IMR-90 (cell line): Measurements from ENCODE around the gene TPM4. TPM values are rescaled to one million over a fixed set of nuclear protein-coding genes. Genes with fewer than 3 reads are reported as not detected.
A peak's percentile ranks its signal among the peaks of the same experiment; 100 is the strongest.

Experiments used
- ATAC-seq: fragments of 200-7000 bp; cut with Tn5 transposase; 2 replicates; pipeline ENCODE4 v1.9.1; 2020; ENCODE audit warnings: low read depth, mild to moderate bottlenecking, moderate library complexity
- BruUV-seq: library from RNA; stranded (reverse); fragments of 400-500 nt; replicated peaks from 2 replicates; lab custom pipeline; 2021; lab: Mats Ljungman, UMichigan
- CTCF ChIA-PET: fragments of 300-600 bp; formaldehyde crosslinking; extraction: SDS; loops from one replicate; lab custom pipeline; 2021; ENCODE audit warnings: antibody characterized with exemption; lab: Yijun Ruan, JAX
- POLR2A ChIA-PET: fragments of 300-600 bp; sonication (Branson Sonifier 250); formaldehyde crosslinking; loops from one replicate; lab custom pipeline; 2022; ENCODE audit warnings: antibody characterized with exemption; ENCODE audit not compliant: unreplicated experiment; lab: Charles Lee
- DNase-seq: peaks from one replicate; pipeline ENCODE4 v3.0.0; 2013
- H2AFZ ChIP-seq: replicated peaks from 2 replicates; pipeline ENCODE3; 2013; ENCODE audit warnings: low read length, mild to moderate bottlenecking; ENCODE audit not compliant: poor library complexity
- H2AK5ac ChIP-seq: 2 replicates; pipeline ENCODE4 v1.6.1; 2013; ENCODE audit warnings: low read depth, low read length, inconsistent platforms
- H2AK9ac ChIP-seq: replicated peaks from 2 replicates; pipeline ENCODE3; 2013; ENCODE audit warnings: mild to moderate bottlenecking, low read depth, low read length, moderate library complexity; ENCODE audit not compliant: poor library complexity
- H2BK120ac ChIP-seq: 2 replicates; pipeline ENCODE4 v1.6.1; 2013; ENCODE audit warnings: low read depth, low read length, inconsistent platforms
- H2BK15ac ChIP-seq: 3 replicates; pipeline ENCODE4 v1.6.1; 2013; ENCODE audit warnings: low read depth, low read length, inconsistent platforms
- H2BK20ac ChIP-seq: 2 replicates; pipeline ENCODE4 v1.6.1; 2013; ENCODE audit warnings: low read depth, mild to moderate bottlenecking, inconsistent platforms, low read length, moderate library complexity
- H2BK5ac ChIP-seq: 2 replicates; pipeline ENCODE4 v1.6.1; 2013; ENCODE audit warnings: mild to moderate bottlenecking, low read depth, low read length, inconsistent platforms; ENCODE audit not compliant: poor library complexity, severe bottlenecking
- H3K14ac ChIP-seq: replicated peaks from 2 replicates; pipeline ENCODE4 v1.6.1; 2013; ENCODE audit warnings: low read depth, low read length, inconsistent platforms
- H3K18ac ChIP-seq: 2 replicates; pipeline ENCODE4 v1.6.1; 2013; ENCODE audit warnings: low read depth, low read length, control low read depth
- H3K23ac ChIP-seq: 2 replicates; pipeline ENCODE4 v1.6.1; 2013; ENCODE audit warnings: low read depth, low read length, inconsistent platforms
- H3K27ac ChIP-seq: 2 replicates; pipeline ENCODE4 v1.5.1; 2013; ENCODE audit warnings: mild to moderate bottlenecking, control low read depth, low read length; ENCODE audit not compliant: insufficient read depth
- H3K27me3 ChIP-seq: 2 replicates; pipeline ENCODE4 v1.6.1; 2013; ENCODE audit warnings: low read length; ENCODE audit not compliant: control insufficient read depth, insufficient read depth
- H3K36me3 ChIP-seq: 2 replicates; pipeline ENCODE4 v1.6.1; 2013; ENCODE audit warnings: low read length, mixed read lengths; ENCODE audit not compliant: control insufficient read depth, insufficient read depth
- H3K4ac ChIP-seq: 2 replicates; pipeline ENCODE4 v1.6.1; 2013; ENCODE audit warnings: low read depth, low read length, inconsistent platforms
- H3K4me1 ChIP-seq: 2 replicates; pipeline ENCODE4 v1.6.1; 2013; ENCODE audit warnings: low read length, mixed read lengths; ENCODE audit not compliant: control insufficient read depth, insufficient read depth
- H3K4me2 ChIP-seq: 2 replicates; pipeline ENCODE4 v1.6.1; 2013; ENCODE audit warnings: low read depth, mild to moderate bottlenecking, control low read depth, low read length, moderate library complexity
- H3K4me3 ChIP-seq: 2 replicates; pipeline ENCODE4 v1.5.1; 2013; ENCODE audit warnings: low read depth, mild to moderate bottlenecking, control low read depth, low read length, moderate library complexity; ENCODE audit not compliant: insufficient read depth
- H3K56ac ChIP-seq: 2 replicates; pipeline ENCODE4 v1.6.1; 2013; ENCODE audit warnings: low read length, inconsistent platforms; ENCODE audit not compliant: insufficient read depth; ENCODE audit errors: extremely low read depth
- H3K79me1 ChIP-seq, 2 experiments: 2 replicates each; pipeline ENCODE4 v1.6.1; 2013; ENCODE audit warnings: low read length in 2 of 2, inconsistent platforms in 1 of 2, low read depth in 1 of 2
- H3K9ac ChIP-seq: 2 replicates; pipeline ENCODE4 v1.6.1; 2013; ENCODE audit warnings: low read depth, low read length, control low read depth
- H3K9me1 ChIP-seq: 2 replicates; pipeline ENCODE4 v1.6.1; 2013; ENCODE audit warnings: low read length, inconsistent platforms; ENCODE audit not compliant: insufficient read depth
- H3K9me3 ChIP-seq: 2 replicates; pipeline ENCODE4 v1.6.1; 2013; ENCODE audit warnings: low read length; ENCODE audit not compliant: control insufficient read depth, insufficient read depth
- H4K20me1 ChIP-seq: 2 replicates; pipeline ENCODE4 v1.6.1; 2013; ENCODE audit warnings: low read length, inconsistent platforms; ENCODE audit not compliant: insufficient read depth
- H4K5ac ChIP-seq: 2 replicates; pipeline ENCODE4 v1.6.1; 2013; ENCODE audit warnings: mild to moderate bottlenecking, low read depth, low read length, control low read depth
- H4K8ac ChIP-seq, 2 experiments: 2 replicates each; pipeline ENCODE4 v1.6.1; 2013; ENCODE audit warnings: low read depth in 2 of 2, low read length in 2 of 2, control low read depth in 1 of 2, inconsistent platforms in 1 of 2
- H4K91ac ChIP-seq: 2 replicates; pipeline ENCODE4 v1.6.1; 2013; ENCODE audit warnings: low read depth, low read length, inconsistent platforms; ENCODE audit not compliant: insufficient read depth
- CEBPB ChIP-seq: IDR thresholded peaks from 2 replicates; pipeline ENCODE4 v1.6.1; 2012; ENCODE audit warnings: low read depth, low read length, improper control_type of control experiment
- ELK1 ChIP-seq: fragments of 150-350 bp; IDR thresholded peaks from 2 replicates; pipeline ENCODE4 v1.6.1; 2016; ENCODE audit warnings: low read depth, mild to moderate bottlenecking, low read length, moderate library complexity, borderline replicate concordance
- FOS ChIP-seq: fragments of 150-350 bp; IDR thresholded peaks from 2 replicates; pipeline ENCODE4 v1.6.1; 2016; ENCODE audit warnings: low read depth, low read length
- RAD21 ChIP-seq: IDR thresholded peaks from 2 replicates; pipeline ENCODE4 v1.6.1; 2012; ENCODE audit warnings: low read length, improper control_type of control experiment
- RFX5 ChIP-seq: IDR thresholded peaks from 2 replicates; pipeline ENCODE4 v1.8.0; 2012; ENCODE audit warnings: low read depth, mild to moderate bottlenecking, low read length, moderate library complexity
- USF2 ChIP-seq: fragments of 150-350 bp; IDR thresholded peaks from 2 replicates; pipeline ENCODE4 v1.6.1; 2017; ENCODE audit warnings: mild to moderate bottlenecking, antibody characterized with exemption, low read length, low read depth
- whole genome bisulfite sequencing, 2 experiments: methylation state at CpG; one replicate each; pipeline versions ENCODE4 v1.1.5 to v1.1.7; 2013; ENCODE audit warnings: missing lambda C conversion rate in 2 of 2; ENCODE audit not compliant: insufficient read length in 1 of 2; ENCODE audit errors: extremely low coverage in 2 of 2; 5-methylcytosine and 5-hydroxymethylcytosine counted together
- dilution Hi-C: fragments of 300-500 bp; cut with HindIII; formaldehyde crosslinking; loops from one replicate; pipeline ENCODE4 v1.14.3; 2018; ENCODE audit warnings: low sequenced_read_pairs; ENCODE audit not compliant: unreplicated experiment
- in situ Hi-C: fragments of 300-500 bp; cut with MboI; formaldehyde crosslinking; loops from 3 replicates; pipeline ENCODE4 v1.14.3; 2019; ENCODE audit warnings: low sequenced_read_pairs, inconsistent platforms, mixed read lengths
- intact Hi-C: fragments of 100-400 bp; cut with micrococcal nuclease; formaldehyde crosslinking; loops from 2 replicates; pipeline ENCODE4 v1.10.0; 2022
- polyA plus RNA-seq, 3 experiments: library from polyadenylated mRNA; depleted of rRNA; stranded (reverse); fragments of >200 nt; gene quantifications; 2 replicates each; pipeline ENCODE4 v1.2.3, GENCODE V29; 2012; ENCODE audit warnings: low replicate concordance in 1 of 3
- total RNA-seq: library from RNA; depleted of rRNA; stranded (reverse); fragments of >200 nt; gene quantifications from 2 replicates; pipeline ENCODE4 v1.2.3, GENCODE V29; 2012

TPM4 gene
- total and polyA plus RNA-seq, 2 of the 4 experiments (the other 2 are of a cell fraction), result 1,075 to 1,160 TPM

GRCh38 chr19:16134510-16134909 lies 58.2 kb downstream of the TPM4 start:
- no peak overlapping the region for H4K5ac ChIP-seq
- peaks cover 8 to 9% of the 10 kb centered on the region in 2 experiments; a peak in 3 of 4 replicates for H3K79me1 ChIP-seq
- ChIA-PET CTCF (no interaction called here), POLR2A (no interaction called here)
- no peak overlapping the region for H4K91ac ChIP-seq
- no peak overlapping the region for H3K18ac ChIP-seq
- dilution Hi-C loops, result no loop called here
- TF ChIP-seq RFX5 (no peak), RAD21 (no peak), FOS (no peak), USF2 (no peak), ELK1 (no peak), CEBPB (no peak)
- no peak overlapping the region for H3K27ac ChIP-seq
- no peak overlapping the region for H2BK120ac ChIP-seq
- no peak overlapping the region for H2BK15ac ChIP-seq
- 82% methylated on average over 6 of the region's 7 CpGs; no CpG with 5 or more reads in 1 of the 2 experiments for WGBS, 2 experiments
- H2AK5ac ChIP-seq, result no peak overlapping the region
- H2BK5ac ChIP-seq, result no peak overlapping the region
- DNase-seq (no peak), ATAC-seq (no peak)
- H2AFZ ChIP-seq, result no peak overlapping the region
- no peaks in the 10 kb centered on the region for H3K9me1 ChIP-seq
- BruUV-seq, result no TSS peak
- in situ Hi-C loops, result no loop called here
- H3K9me3 ChIP-seq, result no peaks in the 10 kb centered on the region
- no peak overlapping the region for H3K9ac ChIP-seq
- no peak overlapping the region for H3K4me2 ChIP-seq
- intact Hi-C loops, result no loop called here
- H3K4me3 ChIP-seq, result no peak overlapping the region
- no peak overlapping the region for H2BK20ac ChIP-seq
- H3K27me3 ChIP-seq, result no peaks in the 10 kb centered on the region
- H3K36me3 ChIP-seq, result peaks cover 40% of the 10 kb centered on the region
- H3K23ac ChIP-seq, result no peak overlapping the region
- H3K56ac ChIP-seq, result no peak overlapping the region
- peaks cover 5% of the 10 kb centered on the region; the same call in 1 of the 2 replicates for H4K20me1 ChIP-seq
- peak overlapping the region; percentile 79 for H2AK9ac ChIP-seq
- H3K4ac ChIP-seq, result no peak overlapping the region
- H3K14ac ChIP-seq, result no peak overlapping the region
- H3K4me1 ChIP-seq, result no peaks in the 10 kb centered on the region
- H4K8ac ChIP-seq, result no peak overlapping the region
